Thyroid gland (tissue), 4 donors: ENCODE results near the gene ELP6.

Experiments
- CTCF ChIP-seq, 6 experiments: fragments of 200-600 bp in 3 of 6; fragments of 450-650 bp in 3 of 6; sonication (generic) in 3 of 6; IDR thresholded peaks; one replicate each; pipeline ENCODE4 v1.5.1; 2016 to 2019; ENCODE audit warnings: antibody characterized with exemption in 6 of 6, mild to moderate bottlenecking in 2 of 6, inconsistent platforms in 1 of 6, moderate library complexity in 1 of 6
- POLR2A ChIP-seq, 2 donors: fragments of 450-650 bp; IDR thresholded peaks; one replicate each; pipeline ENCODE4 v1.6.1; 2017; ENCODE audit warnings: antibody characterized with exemption in 2 of 2, mild to moderate bottlenecking in 2 of 2, moderate library complexity in 1 of 2

GRCh38 chr3:47469616-47470015 lies 43.9 kb downstream of the ELP6 start:
- TF ChIP-seq POLR2A (IDR thresholded peaks at IDR 0.05) = no peak
- TF ChIP-seq CTCF (IDR thresholded peaks at IDR 0.05) = no peak
